HG03175 (cell line): Measurements from ENCODE around the gene PPP1R9B.

ENCODE experiments used
- ATAC-seq: cut with Tn5 transposase; IDR thresholded peaks from one replicate; pipeline ENCODE4 v1.9.1; 2021; ENCODE audit warnings: mild to moderate bottlenecking, moderate library complexity; ENCODE audit not compliant: unreplicated experiment

Gene PPP1R9B

GRCh38 chr17:50150354-50151040 is at the start of gene PPP1R9B:
TSS of gene PPP1R9B (minus strand) at chr17:50150677. CDS start at chr17:50150513, 164 bp downstream.
- no peak for ATAC-seq

GRCh38 chr17:50199803-50200456 is 49.5 kb upstream of the PPP1R9B start:
- ATAC-seq: peak; percentile 41

GRCh38 chr17:50199211-50199802 is 48.8 kb upstream of the PPP1R9B start:
- no peak for ATAC-seq

GRCh38 chr17:50198026-50198669 is 47.7 kb upstream of the PPP1R9B start:
- no peak for ATAC-seq

- ATAC-seq: no peak
Observed at GRCh38 chr17:50196826-50197225, 46.3 kb upstream of the PPP1R9B start.

- no peak for ATAC-seq
Observed at GRCh38 chr17:50196036-50196435, 45.6 kb upstream of the PPP1R9B start.

- no peak for ATAC-seq
Observed at GRCh38 chr17:50194934-50195865, 44.7 kb upstream of the PPP1R9B start.

GRCh38 chr17:50194140-50194933 is 43.9 kb upstream of the PPP1R9B start:
- no peak for ATAC-seq

GRCh38 chr17:50192618-50193291 is 42.3 kb upstream of the PPP1R9B start:
- ATAC-seq: no peak

GRCh38 chr17:50192144-50192617 is 41.7 kb upstream of the PPP1R9B start:
- ATAC-seq: no peak

GRCh38 chr17:50191359-50192143 is 41.1 kb upstream of the PPP1R9B start:
- no peak for ATAC-seq

GRCh38 chr17:50190603-50191358 is 40.3 kb upstream of the PPP1R9B start:
- no peak for ATAC-seq

GRCh38 chr17:50190293-50190602 is 39.8 kb upstream of the PPP1R9B start:
- no peak for ATAC-seq

GRCh38 chr17:50189550-50190292 is 39.2 kb upstream of the PPP1R9B start:
- no peak for ATAC-seq

- ATAC-seq: no peak
Observed at GRCh38 chr17:50188921-50189549, 38.6 kb upstream of the PPP1R9B start.

- ATAC-seq: no peak
Observed at GRCh38 chr17:50188531-50188920, 38.0 kb upstream of the PPP1R9B start.
